Mammary epithelial cell (primary cell): ENCODE measurements around the gene PROX2.

ENCODE experiments used
- CTCF ChIP-seq, 2 donors: IDR thresholded peaks in 1 of 2; conservative IDR thresholded peaks in 1 of 2; 2 replicates each; pipeline ENCODE4 v1.5.1; 2011 to 2012; ENCODE audit warnings: inconsistent platforms in 2 of 2, low read length in 2 of 2, mild to moderate bottlenecking in 2 of 2, control low read depth in 1 of 2, low read depth in 1 of 2; ENCODE audit not compliant: insufficient read depth in 1 of 2; ENCODE audit errors: extremely low read depth in 1 of 2
- EZH2 ChIP-seq: IDR thresholded peaks from 2 replicates; pipeline ENCODE4 v1.6.1; 2012; ENCODE audit warnings: low read length, inconsistent platforms, borderline replicate concordance

DNA sequence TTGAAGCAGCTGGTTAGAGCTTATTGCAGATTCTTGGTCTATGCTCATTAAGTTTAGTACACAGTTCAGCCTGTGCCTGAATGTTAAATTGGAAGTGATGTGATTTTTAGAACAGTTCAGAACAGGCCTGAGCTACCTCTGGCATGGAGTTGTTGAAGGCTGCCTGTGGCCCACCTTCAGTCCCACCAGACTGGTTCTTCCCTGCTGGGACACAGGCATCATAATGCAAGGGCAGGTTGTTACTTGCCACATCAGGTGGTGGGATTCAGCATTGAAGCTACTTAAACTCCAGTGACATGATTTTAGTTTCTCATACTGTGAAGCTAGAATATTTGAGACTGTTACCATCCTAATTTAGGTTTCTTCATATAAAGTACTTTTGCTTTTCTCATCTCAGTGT lies 49.4 kb downstream of the PROX2 start:
- TF ChIP-seq CTCF (conservative IDR thresholded peaks at IDR 0.05 in 1 of 2, IDR thresholded peaks at IDR 0.05 in 1 of 2; ENCODE audit: extremely low read depth in 1 of 2, insufficient read depth in 1 of 2, low read depth in 1 of 2, low read length in 2 of 2) (no peak), EZH2 (no peak)
